CD4-positive, alpha-beta T cell treated with Interleukin-15 for 4 hours (primary cell): ENCODE results near the gene SMTN.
"Not testable (repeated sequence)": the region's sequence is repeated elsewhere in the genome, so short reads cannot be mapped to it uniquely, and the experiment has no call there.

Experiments
- DNase-seq: peaks from one replicate; pipeline ENCODE4 v3.0.0-alpha.2; 2020; ENCODE audit warnings: low spot score

The SMTN gene

DNA sequence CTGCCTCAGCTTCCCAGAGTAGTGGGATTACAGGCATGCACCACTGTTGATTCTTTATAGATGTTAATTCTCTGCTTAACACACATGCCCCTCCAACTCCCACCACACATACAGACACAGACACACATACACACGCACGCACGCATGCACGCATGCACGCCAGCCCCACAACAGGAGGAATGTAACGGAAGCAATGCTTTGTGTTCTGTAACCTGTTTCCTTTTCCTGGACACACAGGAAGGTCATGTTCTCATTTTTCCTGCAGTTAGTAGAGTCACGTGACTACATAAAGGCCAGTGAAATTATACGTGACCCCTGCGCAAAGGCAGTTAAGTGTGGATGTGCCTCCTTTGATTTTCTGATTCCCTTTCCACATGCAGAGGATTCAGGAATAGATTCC is 8.0 kb upstream of the SMTN start:
- not testable (repeated sequence) for DNase-seq

DNA sequence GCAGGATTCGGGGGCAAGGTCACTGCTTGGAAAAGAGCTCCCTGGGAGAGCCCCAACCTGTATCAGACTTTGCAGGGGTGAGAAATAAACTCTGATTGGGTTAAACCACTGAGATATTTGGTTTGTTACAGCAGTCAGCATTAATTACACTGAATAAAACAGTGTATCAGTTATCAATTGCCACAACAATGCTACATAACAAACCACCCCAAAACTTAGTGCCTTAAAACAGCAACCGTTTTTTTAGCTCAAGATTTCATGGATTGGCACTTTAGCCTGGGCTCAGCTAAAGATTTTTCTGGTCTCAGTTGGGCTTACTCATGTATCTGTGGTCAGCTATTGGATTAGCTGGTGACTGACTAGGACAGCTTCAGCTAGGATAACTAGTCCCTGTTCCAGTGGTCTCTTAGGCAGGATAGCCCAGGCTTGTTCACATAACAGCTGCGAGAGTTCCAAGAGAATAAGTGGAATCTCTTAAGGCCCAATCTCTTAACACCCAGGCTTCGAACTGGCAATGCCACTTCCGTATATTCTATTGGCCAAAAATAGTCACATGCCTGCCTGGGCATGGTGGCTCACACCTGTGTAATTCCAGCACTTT is 7.5 kb upstream of the SMTN start:
- not testable (repeated sequence) for DNase-seq

DNA sequence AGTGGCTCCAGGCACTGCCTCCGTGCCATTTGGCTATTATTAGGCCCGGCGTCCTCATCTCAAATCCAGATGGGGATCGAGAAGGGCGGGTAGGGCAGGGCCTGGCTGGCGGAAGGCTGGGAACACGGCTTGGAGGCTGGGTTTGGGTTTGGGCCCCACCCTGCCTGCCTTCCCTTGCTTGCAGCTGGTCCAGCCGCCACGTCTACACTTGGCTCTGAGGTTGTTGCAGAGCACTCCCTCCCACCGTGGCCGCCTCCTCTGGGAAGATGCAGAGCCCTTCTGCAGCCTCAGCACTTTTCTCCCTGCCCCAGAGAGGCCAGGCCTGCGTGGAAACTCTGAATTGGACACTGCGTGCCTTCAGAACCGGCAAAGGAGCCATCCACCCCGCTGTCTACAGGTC is 5.2 kb upstream of the SMTN start:
- DNase-seq, result no peak

DNA sequence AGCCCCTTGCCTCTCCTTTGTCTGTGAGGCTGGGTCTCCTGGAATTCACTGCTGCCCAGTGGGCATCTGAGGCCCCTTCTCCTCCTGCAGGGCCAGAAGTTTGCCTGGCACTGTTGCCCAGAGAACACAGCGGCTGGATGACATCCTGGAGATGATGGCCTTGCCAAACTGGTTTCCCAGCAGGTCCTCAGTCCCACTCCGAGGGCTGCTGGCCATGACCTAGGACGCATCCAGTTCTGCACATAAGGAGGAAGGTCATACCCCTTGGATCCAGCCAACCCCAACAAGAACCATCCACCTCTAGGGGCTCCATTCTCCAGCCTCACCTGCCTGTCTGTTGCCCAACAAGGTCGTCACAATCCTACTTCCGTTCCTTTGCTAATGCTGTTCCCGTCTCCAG is 3.4 kb upstream of the SMTN start:
- no peak for DNase-seq

DNA sequence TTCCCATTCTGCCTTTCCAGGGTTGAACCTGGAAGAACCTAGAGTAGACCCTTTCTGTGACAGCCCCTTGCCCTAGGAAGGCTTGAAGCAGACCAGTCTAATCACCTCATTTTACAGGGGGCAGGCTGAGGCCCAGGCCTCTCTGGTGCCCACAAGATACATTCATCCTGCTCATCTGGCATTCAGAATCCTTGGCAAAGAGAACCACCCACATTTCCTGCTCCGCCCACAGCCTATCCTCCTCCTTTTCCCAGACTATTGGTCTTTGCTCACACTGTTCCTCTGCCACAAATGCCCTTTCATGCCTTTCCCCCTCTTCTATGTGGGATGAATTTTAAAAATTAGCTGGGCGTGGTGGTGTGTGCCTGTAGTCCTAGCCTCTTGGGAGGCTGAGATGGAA is 2.7 kb upstream of the SMTN start:
- not testable (repeated sequence) for DNase-seq

- no peak for DNase-seq
Observed at GRCh38 chr22:31079095-31079642, 1.9 kb upstream of the SMTN start.

DNA sequence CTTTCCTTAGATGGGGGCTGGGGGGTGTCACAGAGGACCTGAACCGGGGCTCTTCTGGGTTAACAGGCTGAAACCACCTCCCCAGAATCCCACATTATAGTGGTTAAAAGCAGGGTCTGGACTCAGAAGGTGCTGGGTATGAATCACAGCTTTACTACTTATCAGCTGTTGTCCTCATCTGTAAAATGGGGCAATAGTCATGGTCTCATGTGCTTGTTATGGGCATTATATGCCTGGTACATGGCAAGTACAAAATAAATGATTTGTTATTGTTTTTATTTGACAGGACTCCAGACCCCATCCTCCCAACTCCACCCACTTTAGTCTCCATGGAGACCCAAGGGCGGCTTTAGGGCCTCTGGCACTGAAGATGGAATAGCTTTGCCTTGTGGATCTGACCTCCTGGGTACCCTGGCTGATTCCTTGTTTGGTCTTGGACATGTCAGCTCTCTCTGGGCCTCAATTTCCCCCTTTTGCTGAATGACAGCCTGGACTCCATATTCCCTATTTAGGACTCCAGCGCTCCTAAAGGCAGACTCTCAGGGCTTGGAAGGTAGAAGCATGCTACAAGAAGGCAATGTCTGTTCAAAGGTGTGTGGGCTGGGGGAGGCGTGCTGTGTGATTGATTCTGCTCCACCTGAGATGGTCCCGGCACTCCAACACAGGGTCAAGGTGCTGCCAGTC is 812 bp upstream of the SMTN start:
- DNase-seq, result no peak

DNA sequence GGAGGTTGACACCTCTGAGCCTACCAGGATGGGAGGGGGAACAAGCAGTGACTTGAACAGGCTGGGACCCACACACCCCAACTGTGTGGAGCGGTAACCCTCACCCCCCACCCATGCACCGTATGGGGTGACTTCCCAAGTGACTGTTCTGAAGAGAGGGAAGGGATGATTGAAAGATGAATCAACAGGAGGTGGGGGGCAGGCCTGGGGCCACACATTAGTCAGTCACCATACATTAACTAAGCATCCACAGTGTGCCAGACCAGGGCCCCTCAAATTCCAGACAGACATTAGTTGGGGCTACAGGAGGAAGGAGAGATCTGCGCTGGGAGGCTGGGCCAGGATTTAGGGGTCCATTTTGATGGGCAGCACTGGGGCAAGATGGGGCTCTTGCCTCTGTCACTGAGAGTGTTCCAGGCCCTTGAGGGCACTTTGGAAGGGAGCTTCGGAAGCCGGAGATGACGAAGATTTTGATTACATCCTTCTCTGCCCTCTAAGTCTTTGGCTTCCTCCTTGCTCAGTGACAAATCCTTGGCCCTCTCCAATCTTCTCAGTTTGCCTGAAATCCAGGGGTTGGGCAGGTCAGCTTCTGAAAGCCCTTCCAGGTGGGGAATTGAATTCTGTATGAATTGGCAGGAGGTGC is 966 bp downstream of the SMTN start:
- DNase-seq, result no peak

DNA sequence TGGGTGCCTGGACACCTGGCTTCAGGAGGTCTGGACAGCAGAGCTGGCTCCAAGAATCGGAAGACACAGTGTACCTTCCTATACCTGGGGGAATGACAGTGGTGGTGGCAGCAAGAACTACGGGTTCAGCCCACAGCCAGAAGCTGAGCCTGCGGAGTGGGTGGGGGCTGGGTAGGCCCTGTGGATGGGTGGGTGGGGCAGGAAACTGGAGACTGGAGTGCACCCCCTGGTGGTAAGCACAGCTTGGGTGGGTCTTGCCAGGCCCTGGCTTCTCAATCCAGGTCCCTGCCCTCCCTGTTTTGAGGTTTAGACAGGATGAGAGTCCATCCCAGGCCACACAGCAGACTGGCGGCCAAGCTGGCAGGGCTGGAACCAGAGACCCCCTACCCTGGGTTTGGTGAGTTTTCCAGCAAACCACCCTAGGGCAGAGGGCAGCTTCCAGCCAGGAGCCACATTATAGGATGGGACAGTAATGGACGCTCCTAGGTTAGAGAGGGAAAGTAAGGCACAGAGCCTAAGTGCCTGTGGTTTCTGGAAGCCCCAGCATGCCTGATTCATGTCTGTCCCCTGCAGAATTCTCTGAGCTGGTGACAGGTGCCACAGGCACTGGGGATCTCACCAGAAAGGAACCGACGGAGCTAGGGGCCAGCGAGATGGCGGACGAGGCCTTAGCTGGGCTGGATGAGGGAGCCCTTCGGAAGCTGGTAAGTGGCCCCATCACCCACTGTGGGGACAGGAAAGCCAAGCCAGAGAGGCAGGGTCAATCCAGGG is 1.7 kb downstream of the SMTN start:
- peak; percentile 10 for DNase-seq

GRCh38 chr22:31083377-31083768 is 2.3 kb downstream of the SMTN start:
- no peak for DNase-seq

- DNase-seq, result no peak
Observed at GRCh38 chr22:31083923-31084810, 3.0 kb downstream of the SMTN start.

DNA sequence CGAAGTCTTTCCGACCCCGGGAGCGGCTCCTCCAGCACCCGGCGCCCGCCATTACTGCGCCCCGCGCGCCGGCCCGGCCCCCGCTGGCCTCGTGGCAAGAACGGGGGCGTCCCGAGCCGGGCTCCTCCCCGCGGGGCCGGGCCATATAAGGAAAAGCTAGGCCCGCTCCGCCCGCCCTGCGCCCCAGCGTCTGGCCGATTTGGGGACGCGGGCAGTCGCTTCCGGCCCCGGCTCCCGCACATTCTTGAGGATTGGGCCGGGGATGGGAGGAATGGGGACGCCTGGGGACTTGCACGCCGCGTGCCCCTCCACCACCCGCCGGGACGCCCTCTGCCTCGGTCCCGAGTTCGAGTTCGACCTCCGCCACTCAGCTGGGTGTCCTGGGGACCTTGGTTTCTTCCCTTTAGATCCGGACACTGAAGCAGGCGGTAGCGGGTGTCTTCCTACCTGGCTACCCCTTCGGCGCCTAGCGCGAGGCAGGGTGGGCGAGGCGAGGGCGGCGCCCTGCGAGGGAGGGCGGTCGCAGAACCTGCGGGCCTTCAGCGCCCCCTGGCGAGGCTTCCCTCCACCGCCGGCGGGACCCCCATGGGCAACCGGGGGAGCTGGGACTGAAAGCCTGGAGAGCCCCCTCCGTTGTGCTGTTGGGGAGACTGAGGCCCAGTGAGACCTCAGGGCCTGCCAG is 3.8 kb downstream of the SMTN start:
- peak; percentile 78 for DNase-seq

DNA sequence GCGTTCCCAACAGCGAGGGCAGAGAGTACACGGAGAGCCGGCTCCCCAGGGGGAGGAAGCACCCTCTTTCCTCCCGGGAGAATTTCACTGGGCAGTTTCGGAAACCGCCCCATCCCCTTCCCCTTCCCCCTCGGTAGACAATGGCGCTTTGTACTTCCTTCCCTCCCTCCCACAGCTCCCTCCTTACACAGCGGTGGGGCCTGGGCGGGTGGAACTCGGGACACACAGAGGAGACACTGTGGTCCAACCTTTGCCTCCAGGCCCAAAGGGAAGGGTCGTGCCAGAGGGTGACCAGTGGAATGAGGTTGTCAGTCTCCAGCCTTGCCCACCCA is 4.3 kb downstream of the SMTN start:
- DNase-seq, result no peak

GRCh38 chr22:31085928-31086327 is 4.8 kb downstream of the SMTN start:
- DNase-seq, result no peak

GRCh38 chr22:31086703-31087330 is 5.7 kb downstream of the SMTN start:
- no peak for DNase-seq

GRCh38 chr22:31087744-31088215 is 6.7 kb downstream of the SMTN start:
- no peak for DNase-seq

- no peak for DNase-seq
Observed at GRCh38 chr22:31088233-31088986, 7.3 kb downstream of the SMTN start.

GRCh38 chr22:31089160-31090100 is 8.3 kb downstream of the SMTN start:
- peak; percentile 37 for DNase-seq
